IMR-90 (cell line): Measurements from ENCODE around the gene SPPL3.

Source experiments
- BHLHE40 ChIP-seq: fragments of 150-350 bp; IDR thresholded peaks from 2 replicates; pipeline ENCODE4 v1.6.1; 2016; ENCODE audit warnings: mild to moderate bottlenecking, low read depth, low read length
- CEBPB ChIP-seq: IDR thresholded peaks from 2 replicates; pipeline ENCODE4 v1.6.1; 2012; ENCODE audit warnings: low read depth, low read length, improper control_type of control experiment
- MAFK ChIP-seq: IDR thresholded peaks from 2 replicates; pipeline ENCODE4 v1.6.1; 2012; ENCODE audit warnings: low read depth, low read length, improper control_type of control experiment
- MXI1 ChIP-seq: IDR thresholded peaks from 2 replicates; pipeline ENCODE4 v1.6.1; 2012; ENCODE audit warnings: low read depth, mild to moderate bottlenecking, low read length, moderate library complexity, borderline replicate concordance
- POLR2A ChIP-seq: IDR thresholded peaks from 2 replicates; pipeline ENCODE4 v1.6.1; 2012; ENCODE audit warnings: mild to moderate bottlenecking, low read depth, low read length
- RFX5 ChIP-seq: IDR thresholded peaks from 2 replicates; pipeline ENCODE4 v1.8.0; 2012; ENCODE audit warnings: low read depth, mild to moderate bottlenecking, low read length, moderate library complexity
- SMC3 ChIP-seq: fragments of 150-350 bp; IDR thresholded peaks from 2 replicates; pipeline ENCODE4 v1.6.1; 2016; ENCODE audit warnings: low read depth, mild to moderate bottlenecking, antibody characterized with exemption, low read length, moderate library complexity
- TF ChIP-seq, protein P1 (sequence below): conservative IDR thresholded peaks from 2 replicates; pipeline ENCODE4 v1.5.1; 2012; ENCODE audit warnings: mild to moderate bottlenecking, low read depth, low read length, improper control_type of control experiment

DNA sequence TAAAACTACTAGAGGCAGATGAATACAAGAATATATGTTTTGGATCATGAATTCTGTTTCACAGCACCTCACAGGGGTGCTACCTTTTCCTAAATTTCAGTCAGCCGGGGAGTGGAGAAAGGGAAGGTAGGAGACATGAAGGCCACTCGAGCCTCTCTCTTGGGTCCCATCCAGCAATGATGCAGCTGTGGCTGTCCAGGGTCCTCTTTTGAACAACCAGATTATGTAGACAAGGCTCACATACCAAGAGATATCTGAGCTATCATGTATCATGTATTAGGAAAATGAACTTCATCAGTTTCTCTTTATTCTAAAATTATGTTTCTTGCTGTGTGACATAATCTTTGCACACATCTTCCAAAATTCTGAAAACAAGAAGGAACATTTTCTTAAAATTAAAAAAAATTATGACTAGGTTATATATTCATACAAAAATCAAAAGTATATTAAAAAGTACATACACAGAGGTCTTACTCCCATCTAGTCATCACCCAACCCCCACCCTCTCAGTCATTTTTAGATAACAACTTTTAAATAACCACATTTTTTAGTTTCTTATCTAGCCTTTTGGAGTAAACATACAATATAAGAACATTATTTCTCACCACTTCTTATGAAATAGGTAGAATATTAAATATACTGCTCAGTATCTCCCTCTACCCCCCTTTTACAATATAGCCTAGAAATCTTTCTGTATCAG lies 89.8 kb downstream of the SPPL3 start:
- TF ChIP-seq MXI1 = no peak
- TF ChIP-seq, protein P1, sequence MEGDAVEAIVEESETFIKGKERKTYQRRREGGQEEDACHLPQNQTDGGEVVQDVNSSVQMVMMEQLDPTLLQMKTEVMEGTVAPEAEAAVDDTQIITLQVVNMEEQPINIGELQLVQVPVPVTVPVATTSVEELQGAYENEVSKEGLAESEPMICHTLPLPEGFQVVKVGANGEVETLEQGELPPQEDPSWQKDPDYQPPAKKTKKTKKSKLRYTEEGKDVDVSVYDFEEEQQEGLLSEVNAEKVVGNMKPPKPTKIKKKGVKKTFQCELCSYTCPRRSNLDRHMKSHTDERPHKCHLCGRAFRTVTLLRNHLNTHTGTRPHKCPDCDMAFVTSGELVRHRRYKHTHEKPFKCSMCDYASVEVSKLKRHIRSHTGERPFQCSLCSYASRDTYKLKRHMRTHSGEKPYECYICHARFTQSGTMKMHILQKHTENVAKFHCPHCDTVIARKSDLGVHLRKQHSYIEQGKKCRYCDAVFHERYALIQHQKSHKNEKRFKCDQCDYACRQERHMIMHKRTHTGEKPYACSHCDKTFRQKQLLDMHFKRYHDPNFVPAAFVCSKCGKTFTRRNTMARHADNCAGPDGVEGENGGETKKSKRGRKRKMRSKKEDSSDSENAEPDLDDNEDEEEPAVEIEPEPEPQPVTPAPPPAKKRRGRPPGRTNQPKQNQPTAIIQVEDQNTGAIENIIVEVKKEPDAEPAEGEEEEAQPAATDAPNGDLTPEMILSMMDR = no peak
- TF ChIP-seq POLR2A = no peak
- no peak for TF ChIP-seq BHLHE40
- no peak for TF ChIP-seq CEBPB
- TF ChIP-seq SMC3 = no peak
- no peak for TF ChIP-seq MAFK
- no peak for TF ChIP-seq RFX5
